ENCODE results near the gene AOPEP. TPM values are rescaled to one million over a fixed set of nuclear protein-coding genes. Genes with fewer than 3 reads are reported as not detected.

The AOPEP gene
- total RNA-seq, 1 experiment from 2014 or later = 14.4 TPM

DNA sequence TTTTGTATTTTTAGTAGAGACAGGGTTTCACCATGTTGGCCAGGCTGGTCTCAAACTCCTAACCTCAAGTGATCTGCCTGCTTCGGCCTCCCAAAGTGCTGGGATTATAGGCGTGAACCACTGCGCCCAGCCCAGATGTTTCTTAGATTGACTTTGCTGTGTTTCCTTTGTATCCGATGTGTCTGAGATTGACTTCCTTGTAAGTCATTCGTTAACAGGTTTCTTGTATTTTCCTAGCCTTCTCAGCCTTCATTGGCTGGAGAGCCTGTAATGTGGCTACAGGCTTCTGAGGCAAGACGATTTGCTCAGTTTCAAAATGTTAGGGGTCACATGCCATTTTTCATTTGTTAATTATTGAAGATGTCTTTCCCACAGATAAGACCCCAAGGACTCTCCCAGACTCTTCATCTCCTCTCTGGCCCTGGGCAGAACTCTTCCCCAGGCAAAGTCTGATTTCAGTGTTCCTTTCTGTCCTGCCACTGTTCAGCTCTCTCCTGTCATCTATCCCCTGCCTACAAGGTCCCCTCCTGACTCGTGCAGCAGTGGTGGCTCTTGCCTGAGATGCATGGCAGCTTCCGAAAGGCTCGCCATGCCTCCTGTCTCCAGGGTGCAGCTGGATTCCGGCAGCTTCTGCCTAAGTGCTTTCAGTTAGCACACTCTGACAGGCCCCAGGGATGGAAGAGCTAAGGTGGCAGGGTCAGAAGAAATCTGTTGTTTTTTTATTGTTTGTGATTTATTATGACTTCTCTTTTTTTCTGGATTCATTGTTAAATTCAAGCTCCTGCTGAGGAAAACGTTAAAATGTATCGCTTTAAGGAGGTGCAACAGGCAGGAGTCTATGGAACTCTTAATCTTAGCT, 206.4 kb downstream of the AOPEP start:
- no peak for ATAC-seq

DNA sequence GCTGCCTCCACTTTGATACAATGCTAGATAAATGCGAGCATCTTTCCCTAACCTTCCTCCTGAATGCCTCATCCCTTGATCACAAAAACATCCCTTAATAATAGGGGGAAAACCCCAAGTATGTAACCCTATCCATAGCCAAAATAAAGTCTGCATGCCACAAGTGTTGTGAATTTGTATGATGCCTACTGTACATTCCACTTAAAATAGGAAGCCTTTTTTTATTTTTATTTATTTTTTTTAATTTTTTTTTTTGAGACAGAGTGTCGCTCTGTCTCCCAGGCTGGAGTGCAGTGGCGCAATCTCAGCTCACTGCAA, 207.0 kb downstream of the AOPEP start:
- Mint-ChIP-seq H3K36me3 (0 out of 2 replicates have a peak, but pooled peaks cover under 1% of the 10 kb centered on the region), H3K27me3 (ENCODE audit: low read depth) (no peaks in the 10 kb centered on the region; the same call in 1 of the 2 replicates), H3K4me1 (peaks cover 29% of the 10 kb centered on the region), H3K9me3 (peaks cover under 1% of the 10 kb centered on the region; the same call in 1 of the 2 replicates), H3K27ac (no peak overlapping the region), H3K4me3 (no peak overlapping the region)
- ChIA-PET POLR2A (no interaction called here), CTCF (interaction anchor here (0.5 to 1.9 kb wide), 3 partner anchors 108 to 1556 kb away, joined by 3 to 4 read pairs (median 3); no protein-coding TSS in a partner anchor)
- ATAC-seq = no peak
- TF ChIP-seq PRDM15 (CRISPR knock-in tag; IDR thresholded peaks at IDR 0.05) (no peak), ERG (CRISPR knock-in tag; IDR thresholded peaks at IDR 0.05) (no peak), CDX4 (CRISPR knock-in tag; IDR thresholded peaks at IDR 0.05; ENCODE audit: borderline replicate concordance) (no peak), ZNF317 (CRISPR knock-in tag; IDR thresholded peaks at IDR 0.05; ENCODE audit: borderline replicate concordance, low read depth) (no peak), KAT7 (CRISPR knock-in tag; IDR thresholded peaks at IDR 0.05; ENCODE audit: borderline replicate concordance) (no peak)
- TF ChIP-seq, protein P1, sequence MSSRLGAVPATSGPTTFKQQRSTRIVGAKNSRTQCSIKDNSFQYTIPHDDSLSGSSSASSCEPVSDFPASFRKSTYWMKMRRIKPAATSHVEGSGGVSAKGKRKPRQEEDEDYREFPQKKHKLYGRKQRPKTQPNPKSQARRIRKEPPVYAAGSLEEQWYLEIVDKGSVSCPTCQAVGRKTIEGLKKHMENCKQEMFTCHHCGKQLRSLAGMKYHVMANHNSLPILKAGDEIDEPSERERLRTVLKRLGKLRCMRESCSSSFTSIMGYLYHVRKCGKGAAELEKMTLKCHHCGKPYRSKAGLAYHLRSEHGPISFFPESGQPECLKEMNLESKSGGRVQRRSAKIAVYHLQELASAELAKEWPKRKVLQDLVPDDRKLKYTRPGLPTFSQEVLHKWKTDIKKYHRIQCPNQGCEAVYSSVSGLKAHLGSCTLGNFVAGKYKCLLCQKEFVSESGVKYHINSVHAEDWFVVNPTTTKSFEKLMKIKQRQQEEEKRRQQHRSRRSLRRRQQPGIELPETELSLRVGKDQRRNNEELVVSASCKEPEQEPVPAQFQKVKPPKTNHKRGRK (CRISPR knock-in tag; IDR thresholded peaks at IDR 0.05; ENCODE audit: borderline replicate concordance) = no peak
- TF ChIP-seq, protein P2, sequence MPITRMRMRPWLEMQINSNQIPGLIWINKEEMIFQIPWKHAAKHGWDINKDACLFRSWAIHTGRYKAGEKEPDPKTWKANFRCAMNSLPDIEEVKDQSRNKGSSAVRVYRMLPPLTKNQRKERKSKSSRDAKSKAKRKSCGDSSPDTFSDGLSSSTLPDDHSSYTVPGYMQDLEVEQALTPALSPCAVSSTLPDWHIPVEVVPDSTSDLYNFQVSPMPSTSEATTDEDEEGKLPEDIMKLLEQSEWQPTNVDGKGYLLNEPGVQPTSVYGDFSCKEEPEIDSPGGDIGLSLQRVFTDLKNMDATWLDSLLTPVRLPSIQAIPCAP (CRISPR knock-in tag; IDR thresholded peaks at IDR 0.05) = no peak
- no peak for DNase-seq (ENCODE audit: low spot score)

More for the DNA sequence above, 206.4 kb downstream of the AOPEP start:
- H3K27me3 Mint-ChIP-seq (ENCODE audit: low read depth) = no peaks in the 10 kb centered on the region; the same call in 1 of the 2 replicates
- POLR2A ChIA-PET = no interaction called here
- TF ChIP-seq ZNF416 (CRISPR knock-in tag; IDR thresholded peaks at IDR 0.05) (no peak), SMAD3 (CRISPR knock-in tag; IDR thresholded peaks at IDR 0.05; ENCODE audit: borderline replicate concordance) (no peak), TP53 (CRISPR knock-in tag; IDR thresholded peaks at IDR 0.05) (no peak), JAZF1 (CRISPR knock-in tag; IDR thresholded peaks at IDR 0.05) (no peak), RORB (CRISPR knock-in tag; IDR thresholded peaks at IDR 0.05) (no peak), ZNF317 (CRISPR knock-in tag; IDR thresholded peaks at IDR 0.05; ENCODE audit: borderline replicate concordance, low read depth) (no peak), ZNF232 (CRISPR knock-in tag; IDR thresholded peaks at IDR 0.05) (no peak), PREB (CRISPR knock-in tag; IDR thresholded peaks at IDR 0.05; ENCODE audit: borderline replicate concordance) (no peak), ZNF423 (CRISPR knock-in tag; IDR thresholded peaks at IDR 0.05) (no peak), SOX15 (CRISPR knock-in tag; IDR thresholded peaks at IDR 0.05) (no peak)
- TF ChIP-seq, protein P3, sequence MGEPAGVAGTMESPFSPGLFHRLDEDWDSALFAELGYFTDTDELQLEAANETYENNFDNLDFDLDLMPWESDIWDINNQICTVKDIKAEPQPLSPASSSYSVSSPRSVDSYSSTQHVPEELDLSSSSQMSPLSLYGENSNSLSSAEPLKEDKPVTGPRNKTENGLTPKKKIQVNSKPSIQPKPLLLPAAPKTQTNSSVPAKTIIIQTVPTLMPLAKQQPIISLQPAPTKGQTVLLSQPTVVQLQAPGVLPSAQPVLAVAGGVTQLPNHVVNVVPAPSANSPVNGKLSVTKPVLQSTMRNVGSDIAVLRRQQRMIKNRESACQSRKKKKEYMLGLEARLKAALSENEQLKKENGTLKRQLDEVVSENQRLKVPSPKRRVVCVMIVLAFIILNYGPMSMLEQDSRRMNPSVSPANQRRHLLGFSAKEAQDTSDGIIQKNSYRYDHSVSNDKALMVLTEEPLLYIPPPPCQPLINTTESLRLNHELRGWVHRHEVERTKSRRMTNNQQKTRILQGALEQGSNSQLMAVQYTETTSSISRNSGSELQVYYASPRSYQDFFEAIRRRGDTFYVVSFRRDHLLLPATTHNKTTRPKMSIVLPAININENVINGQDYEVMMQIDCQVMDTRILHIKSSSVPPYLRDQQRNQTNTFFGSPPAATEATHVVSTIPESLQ (CRISPR knock-in tag; IDR thresholded peaks at IDR 0.05) = no peak
- TF ChIP-seq, protein P2 (CRISPR knock-in tag; IDR thresholded peaks at IDR 0.05) = no peak
- no peak overlapping the region for H3K27ac Mint-ChIP-seq
- H3K4me1 Mint-ChIP-seq = peaks cover 25% of the 10 kb centered on the region
- H3K9me3 Mint-ChIP-seq = no peaks in the 10 kb centered on the region
- CTCF ChIA-PET = interaction anchor here (1.1 to 1.9 kb wide), 2 partner anchors 107 to 195 kb away, joined by 3 to 4 read pairs; no protein-coding TSS in a partner anchor
- no peak for DNase-seq (ENCODE audit: low spot score)
- no peaks in the 10 kb centered on the region for H3K36me3 Mint-ChIP-seq
- H3K4me3 Mint-ChIP-seq = no peak overlapping the region

All from WTC11 (cell line).